ENCODE results near the gene IMMP2L.

- TF ChIP-seq SMAD3 (CRISPR knock-in tag; IDR thresholded peaks at IDR 0.05; ENCODE audit: borderline replicate concordance) (no peak), ETV6 (CRISPR knock-in tag; IDR thresholded peaks at IDR 0.05) (no peak), PRRX2 (CRISPR knock-in tag; IDR thresholded peaks at IDR 0.05) (no peak), FOXJ3 (CRISPR knock-in tag; IDR thresholded peaks at IDR 0.05; ENCODE audit: borderline replicate concordance) (no peak), IRF2 (CRISPR knock-in tag; IDR thresholded peaks at IDR 0.05; ENCODE audit: borderline replicate concordance, low read depth) (no peak), TEAD4 (CRISPR knock-in tag; IDR thresholded peaks at IDR 0.05) (no peak), CREB1 (CRISPR knock-in tag; IDR thresholded peaks at IDR 0.05) (no peak), ZNF121 (CRISPR knock-in tag; IDR thresholded peaks at IDR 0.05) (no peak), TCF7 (CRISPR knock-in tag; IDR thresholded peaks at IDR 0.05; ENCODE audit: low read depth) (no peak), ZNF512 (CRISPR knock-in tag; IDR thresholded peaks at IDR 0.05; ENCODE audit: borderline replicate concordance) (no peak), NR2C2 (CRISPR knock-in tag; IDR thresholded peaks at IDR 0.05) (no peak), SP1 (CRISPR knock-in tag; conservative IDR thresholded peaks at IDR 0.05) (no peak)
- TF ChIP-seq, protein P1, sequence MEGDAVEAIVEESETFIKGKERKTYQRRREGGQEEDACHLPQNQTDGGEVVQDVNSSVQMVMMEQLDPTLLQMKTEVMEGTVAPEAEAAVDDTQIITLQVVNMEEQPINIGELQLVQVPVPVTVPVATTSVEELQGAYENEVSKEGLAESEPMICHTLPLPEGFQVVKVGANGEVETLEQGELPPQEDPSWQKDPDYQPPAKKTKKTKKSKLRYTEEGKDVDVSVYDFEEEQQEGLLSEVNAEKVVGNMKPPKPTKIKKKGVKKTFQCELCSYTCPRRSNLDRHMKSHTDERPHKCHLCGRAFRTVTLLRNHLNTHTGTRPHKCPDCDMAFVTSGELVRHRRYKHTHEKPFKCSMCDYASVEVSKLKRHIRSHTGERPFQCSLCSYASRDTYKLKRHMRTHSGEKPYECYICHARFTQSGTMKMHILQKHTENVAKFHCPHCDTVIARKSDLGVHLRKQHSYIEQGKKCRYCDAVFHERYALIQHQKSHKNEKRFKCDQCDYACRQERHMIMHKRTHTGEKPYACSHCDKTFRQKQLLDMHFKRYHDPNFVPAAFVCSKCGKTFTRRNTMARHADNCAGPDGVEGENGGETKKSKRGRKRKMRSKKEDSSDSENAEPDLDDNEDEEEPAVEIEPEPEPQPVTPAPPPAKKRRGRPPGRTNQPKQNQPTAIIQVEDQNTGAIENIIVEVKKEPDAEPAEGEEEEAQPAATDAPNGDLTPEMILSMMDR (IDR thresholded peaks at IDR 0.05) = no peak
- TF ChIP-seq, protein P2, sequence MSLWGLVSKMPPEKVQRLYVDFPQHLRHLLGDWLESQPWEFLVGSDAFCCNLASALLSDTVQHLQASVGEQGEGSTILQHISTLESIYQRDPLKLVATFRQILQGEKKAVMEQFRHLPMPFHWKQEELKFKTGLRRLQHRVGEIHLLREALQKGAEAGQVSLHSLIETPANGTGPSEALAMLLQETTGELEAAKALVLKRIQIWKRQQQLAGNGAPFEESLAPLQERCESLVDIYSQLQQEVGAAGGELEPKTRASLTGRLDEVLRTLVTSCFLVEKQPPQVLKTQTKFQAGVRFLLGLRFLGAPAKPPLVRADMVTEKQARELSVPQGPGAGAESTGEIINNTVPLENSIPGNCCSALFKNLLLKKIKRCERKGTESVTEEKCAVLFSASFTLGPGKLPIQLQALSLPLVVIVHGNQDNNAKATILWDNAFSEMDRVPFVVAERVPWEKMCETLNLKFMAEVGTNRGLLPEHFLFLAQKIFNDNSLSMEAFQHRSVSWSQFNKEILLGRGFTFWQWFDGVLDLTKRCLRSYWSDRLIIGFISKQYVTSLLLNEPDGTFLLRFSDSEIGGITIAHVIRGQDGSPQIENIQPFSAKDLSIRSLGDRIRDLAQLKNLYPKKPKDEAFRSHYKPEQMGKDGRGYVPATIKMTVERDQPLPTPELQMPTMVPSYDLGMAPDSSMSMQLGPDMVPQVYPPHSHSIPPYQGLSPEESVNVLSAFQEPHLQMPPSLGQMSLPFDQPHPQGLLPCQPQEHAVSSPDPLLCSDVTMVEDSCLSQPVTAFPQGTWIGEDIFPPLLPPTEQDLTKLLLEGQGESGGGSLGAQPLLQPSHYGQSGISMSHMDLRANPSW (CRISPR knock-in tag; conservative IDR thresholded peaks at IDR 0.05; ENCODE audit: low read depth) = no peak
These were observed 748.3 kb downstream of the IMMP2L start for GRCh38 chr7:110813986-110814385.

Measured in WTC11 (cell line).